ENCODE data around the gene PRPF38B.
A peak's percentile ranks its signal among the peaks of the same experiment; 100 is the strongest.
"Not testable (repeated sequence)": the region's sequence is repeated elsewhere in the genome, so short reads cannot be mapped to it uniquely, and the experiment has no call there.

PRPF38B gene

DNA sequence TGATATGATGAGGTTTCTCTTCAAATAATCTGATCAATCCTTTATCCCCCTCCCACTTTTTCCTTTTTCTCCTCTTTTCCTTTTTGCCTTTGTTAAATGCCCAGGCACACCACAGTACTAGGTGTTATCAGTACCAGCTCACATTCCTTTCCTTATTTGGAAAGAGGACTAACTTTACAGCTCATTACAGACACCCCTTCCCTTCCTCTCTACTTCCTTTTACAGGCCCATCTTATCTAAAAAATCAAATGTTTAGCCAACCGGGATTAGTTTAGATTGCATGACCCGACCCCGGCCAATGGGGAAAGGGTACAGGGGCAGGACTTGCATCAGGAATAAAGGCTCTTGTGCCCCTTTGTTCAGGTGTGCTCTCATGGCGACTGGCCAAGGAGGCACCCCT is 10.4 kb upstream of the PRPF38B start:
- peak; percentile 30 for DNase-seq

- no peak for DNase-seq
Measured at GRCh38 chr1:108685529-108685928, 6.6 kb upstream of the PRPF38B start.

- DNase-seq = peak; percentile 66
Measured at GRCh38 chr1:108686614-108687313, 5.3 kb upstream of the PRPF38B start.

GRCh38 chr1:108691128-108691941 is 775 bp upstream of the PRPF38B start:
- DNase-seq = no peak

GRCh38 chr1:108692724-108693655 is 880 bp downstream of the PRPF38B start:
- peak; percentile 78 for DNase-seq

- DNase-seq = no peak
Measured at GRCh38 chr1:108695535-108695934, 3.4 kb downstream of the PRPF38B start.

DNA sequence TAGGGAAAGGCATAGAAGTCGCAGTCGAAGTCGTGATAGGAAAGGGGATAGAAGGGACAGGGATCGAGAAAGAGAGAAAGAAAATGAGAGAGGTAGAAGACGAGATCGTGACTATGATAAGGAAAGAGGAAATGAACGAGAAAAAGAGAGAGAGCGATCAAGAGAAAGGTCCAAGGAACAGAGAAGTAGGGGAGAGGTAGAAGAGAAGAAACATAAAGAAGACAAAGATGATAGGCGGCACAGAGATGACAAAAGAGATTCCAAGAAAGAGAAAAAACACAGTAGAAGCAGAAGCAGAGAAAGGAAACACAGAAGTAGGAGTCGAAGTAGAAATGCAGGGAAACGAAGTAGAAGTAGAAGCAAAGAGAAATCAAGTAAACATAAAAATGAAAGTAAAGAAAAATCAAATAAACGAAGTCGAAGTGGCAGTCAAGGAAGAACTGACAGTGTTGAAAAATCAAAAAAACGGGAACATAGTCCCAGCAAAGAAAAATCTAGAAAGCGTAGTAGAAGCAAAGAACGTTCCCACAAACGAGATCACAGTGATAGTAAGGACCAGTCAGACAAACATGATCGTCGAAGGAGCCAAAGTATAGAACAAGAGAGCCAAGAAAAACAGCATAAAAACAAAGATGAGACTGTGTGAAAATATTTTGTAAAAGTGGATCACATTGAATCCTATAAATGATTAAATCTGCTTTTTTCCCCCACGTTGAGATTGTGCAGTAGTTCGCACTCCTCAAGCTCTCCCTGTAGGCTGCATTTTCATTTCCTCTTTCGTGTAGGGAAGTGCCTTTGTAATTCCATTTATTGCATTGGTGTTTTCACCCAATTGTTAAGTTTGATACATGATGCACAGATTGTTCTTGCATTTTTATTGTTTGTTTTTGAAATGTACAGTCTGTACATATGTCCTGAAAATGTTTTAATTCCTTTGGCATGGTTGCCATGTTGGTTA is 7.5 kb downstream of the PRPF38B start:
- DNase-seq = no peak

GRCh38 chr1:108701176-108701849 is 9.2 kb downstream of the PRPF38B start:
- DNase-seq = no peak

DNA sequence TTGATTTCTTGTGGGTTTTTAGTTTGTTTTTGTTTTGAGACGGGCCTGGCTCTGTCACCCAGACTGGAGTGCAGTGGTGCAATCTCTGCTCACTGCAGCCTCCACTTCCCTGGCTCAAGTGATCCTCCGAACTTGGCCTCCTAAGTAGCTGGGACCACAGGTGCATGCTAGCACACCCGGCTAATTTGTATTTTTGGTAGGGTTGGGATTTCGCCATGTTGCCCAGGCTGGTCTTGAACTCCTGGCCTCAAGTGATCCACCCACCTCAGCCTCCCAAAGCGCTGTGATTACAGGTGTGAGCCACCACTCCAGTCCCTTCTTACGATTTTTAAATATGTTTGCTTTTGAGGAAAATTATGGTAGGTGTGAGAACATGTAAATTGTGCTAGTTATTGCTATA is 10.0 kb downstream of the PRPF38B start:
- DNase-seq = not testable (repeated sequence)

DNA sequence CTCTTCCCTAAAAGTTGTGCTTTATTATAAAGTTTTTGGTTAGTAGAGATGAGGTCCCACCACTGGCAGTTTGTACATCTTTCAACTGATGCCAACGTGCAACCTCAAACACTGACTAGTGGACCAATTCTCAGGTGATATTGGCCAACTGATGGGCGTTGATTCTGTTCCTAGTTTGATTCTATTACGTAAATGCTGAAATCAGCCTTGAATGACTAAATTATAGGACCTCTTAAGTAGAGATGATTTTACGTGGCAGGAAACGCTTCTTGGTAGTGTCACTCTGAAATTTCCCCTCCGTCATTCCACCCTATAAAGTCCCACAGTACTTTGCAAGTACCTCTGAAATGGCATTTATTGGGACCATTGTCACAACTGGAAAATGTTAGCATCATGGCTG is 11.8 kb downstream of the PRPF38B start:
- DNase-seq = no peak

GRCh38 chr1:108704496-108704895 is 12.4 kb downstream of the PRPF38B start:
- peak; percentile 86 for DNase-seq

DNA sequence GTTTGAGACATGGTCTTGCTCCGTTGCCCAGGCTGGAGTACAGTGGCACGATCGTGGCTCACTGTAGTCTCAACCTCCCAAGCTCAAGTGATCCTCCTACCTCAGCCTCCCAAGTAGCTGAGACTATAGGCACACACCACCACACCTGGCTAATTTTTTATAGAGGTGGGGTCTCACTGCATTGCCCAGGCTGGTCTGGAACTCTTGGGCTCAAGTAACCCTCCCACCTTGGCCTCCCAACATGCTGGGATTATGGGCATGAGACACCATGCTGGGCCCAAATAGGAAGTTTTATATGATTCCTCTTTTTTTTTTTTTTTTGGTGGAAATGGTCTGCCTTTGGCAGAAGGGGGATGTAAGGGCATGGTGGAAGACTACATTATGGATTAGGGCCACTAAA is 14.5 kb downstream of the PRPF38B start:
- no peak for DNase-seq

GRCh38 chr1:108708691-108709660 is 16.9 kb downstream of the PRPF38B start:
- DNase-seq = peak; percentile 48

- DNase-seq = peak; percentile 52
Measured at GRCh38 chr1:108712606-108713150, 20.6 kb downstream of the PRPF38B start, which contains the start of gene FNDC7. FNDC7 (plus strand) TSS chr1:108712908; CDS start chr1:108712934, 26 bp downstream.

- DNase-seq = peak; percentile 35
Measured at GRCh38 chr1:108715932-108716331, 23.8 kb downstream of the PRPF38B start.

DNA sequence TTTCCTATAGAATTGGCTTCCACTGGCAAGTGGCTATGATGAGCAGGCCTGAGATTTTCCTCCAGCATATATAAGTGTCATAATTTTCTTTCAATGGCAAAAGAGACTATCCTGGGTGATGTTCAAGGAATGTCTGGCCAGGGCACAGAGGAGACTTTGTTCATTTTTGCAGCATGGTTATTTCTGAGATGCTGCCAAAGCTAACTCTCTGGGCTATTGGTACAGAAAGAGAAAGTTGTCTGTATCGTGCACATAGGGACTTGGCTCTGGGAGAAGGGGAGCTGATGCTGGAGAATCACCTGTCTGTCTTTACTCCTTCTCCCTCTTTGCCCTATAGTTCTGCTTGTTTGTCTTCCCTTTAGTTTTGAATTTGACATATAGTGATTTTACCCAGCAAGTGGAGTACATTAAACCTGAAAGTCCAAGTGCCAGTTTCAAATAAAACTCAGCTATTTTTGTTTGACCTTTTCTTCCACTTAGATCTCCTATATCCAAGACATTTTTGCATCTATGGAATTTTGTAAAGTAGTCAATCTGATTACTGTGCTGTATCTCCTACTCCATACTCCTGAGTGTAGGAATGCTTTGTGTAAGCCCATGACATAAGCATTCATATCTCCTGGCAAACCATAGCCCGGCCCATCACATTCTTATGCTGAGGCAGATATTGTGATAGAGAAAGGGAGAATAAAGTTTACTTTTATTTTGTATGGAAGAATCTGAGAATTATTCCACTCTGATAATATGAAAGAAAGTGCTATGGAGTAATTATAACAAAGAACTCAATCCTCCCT is 24.5 kb downstream of the PRPF38B start:
- DNase-seq = peak; percentile 26

- no peak for DNase-seq
Measured at GRCh38 chr1:108717774-108718316, 25.7 kb downstream of the PRPF38B start.

Data from fibroblast of skin of back (primary cell).